DMS153 (cell line): ENCODE results near the gene PDE4B.

Experiments
- DNase-seq: peaks from one replicate; lab custom pipeline; 2025; lab: John Stamatoyannopoulos, UW

The PDE4B gene

DNA sequence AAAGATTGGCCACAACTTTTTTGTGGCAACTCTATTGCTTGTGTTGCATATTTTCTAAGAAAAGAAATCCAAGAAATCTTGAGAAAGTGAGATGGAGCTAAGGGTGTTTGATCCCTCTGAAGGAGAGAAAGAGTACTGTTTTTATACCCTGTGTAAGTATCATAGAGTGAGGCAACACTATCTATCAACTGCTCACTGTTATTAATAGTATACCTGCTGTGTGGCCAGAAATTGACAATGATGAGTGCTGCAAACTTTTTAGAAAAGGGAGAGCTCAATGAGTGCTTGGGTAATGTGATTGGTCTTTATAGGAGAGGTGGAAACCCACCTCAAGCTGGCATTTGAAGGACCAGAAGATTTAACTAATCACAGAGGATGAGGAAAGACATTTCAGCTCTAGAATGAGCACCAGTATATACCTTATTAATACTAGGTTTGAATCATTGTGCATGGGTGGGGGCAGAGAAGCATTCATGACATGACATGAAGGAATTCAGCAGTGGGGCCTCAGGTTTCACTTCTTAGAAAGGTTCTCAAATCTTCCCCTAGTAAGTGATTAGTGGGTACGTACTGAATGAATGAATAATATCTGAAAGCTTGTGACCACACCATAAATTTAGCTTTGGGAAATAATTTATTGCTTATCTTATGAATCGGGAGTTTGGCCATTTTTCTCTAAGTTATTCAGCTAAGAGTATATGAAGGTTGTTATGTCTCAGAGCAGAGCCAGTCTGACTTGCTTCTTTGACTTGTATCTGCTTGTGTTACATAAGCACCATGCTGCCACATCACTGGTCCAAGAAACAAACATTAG, 572.1 kb downstream of the PDE4B start:
- no peak for DNase-seq

DNA sequence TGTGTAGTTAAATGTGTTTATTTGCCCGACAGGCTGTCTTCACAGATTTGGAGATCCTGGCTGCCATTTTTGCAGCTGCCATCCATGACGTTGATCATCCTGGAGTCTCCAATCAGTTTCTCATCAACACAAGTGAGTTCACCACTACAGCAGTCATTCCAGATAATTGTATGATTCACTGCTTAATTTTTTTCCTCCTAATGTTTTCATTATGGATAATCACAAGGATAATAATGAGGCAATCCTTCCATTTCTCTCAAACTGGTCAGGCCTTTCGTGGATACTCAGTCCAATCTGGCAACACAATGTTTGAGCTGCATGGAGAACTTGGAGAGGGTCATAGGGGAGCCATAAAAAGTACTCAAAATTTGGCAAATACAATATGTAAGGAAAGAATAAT, 572.9 kb downstream of the PDE4B start:
- no peak for DNase-seq

DNA sequence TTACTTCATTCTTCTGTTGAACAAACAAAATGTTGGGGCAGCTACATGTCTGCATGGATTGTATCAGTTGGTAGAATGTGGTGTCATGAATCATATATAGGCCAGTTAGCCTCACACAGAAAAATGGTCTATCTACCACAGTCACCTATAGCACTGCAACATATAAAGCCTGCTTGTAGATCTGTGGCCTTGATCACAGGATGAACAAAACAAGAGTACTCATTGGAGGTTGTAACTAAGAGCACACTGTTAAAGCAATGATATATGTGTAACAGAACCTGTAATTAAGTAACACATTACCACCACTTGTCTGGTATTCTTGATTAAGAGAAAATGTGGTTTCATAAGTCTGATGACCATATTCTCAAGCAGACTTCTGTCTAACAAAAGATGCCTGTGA, 573.9 kb downstream of the PDE4B start:
- DNase-seq, result no peak

DNA sequence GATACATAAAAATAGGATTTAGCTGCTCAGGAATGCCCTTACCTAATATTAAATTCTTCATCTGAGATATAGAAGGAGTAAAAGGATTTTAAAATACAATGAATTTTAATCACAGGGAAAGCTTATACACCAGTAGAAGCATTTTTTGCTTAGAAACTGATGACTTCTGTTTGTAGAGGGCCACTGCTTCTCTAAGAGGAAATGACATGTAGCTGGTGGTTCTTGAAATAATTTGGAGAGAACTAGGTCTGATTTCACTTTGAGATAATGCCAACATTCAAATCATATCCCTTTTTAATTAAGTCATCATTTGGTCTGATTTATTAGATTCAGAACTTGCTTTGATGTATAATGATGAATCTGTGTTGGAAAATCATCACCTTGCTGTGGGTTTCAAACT, 574.7 kb downstream of the PDE4B start:
- no peak for DNase-seq

DNA sequence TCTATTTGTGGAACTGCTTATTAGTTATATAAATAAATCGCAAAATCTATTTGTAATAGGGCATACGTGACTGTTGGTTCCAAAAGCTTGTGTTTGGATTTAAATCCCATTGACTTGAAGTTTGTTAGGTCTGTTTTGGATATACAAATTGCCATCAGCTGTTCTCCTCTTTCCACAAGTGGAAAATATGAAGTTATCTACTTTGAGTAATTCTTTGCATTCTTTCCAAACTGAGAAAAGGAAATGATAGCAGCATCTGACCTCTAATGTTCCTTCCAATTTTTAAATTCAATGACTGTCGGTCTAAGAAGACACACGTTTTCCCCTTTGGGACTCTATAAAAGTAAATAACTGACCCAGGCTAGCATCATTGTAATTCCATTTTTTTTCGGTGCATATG, 575.6 kb downstream of the PDE4B start:
- DNase-seq, result no peak

DNA sequence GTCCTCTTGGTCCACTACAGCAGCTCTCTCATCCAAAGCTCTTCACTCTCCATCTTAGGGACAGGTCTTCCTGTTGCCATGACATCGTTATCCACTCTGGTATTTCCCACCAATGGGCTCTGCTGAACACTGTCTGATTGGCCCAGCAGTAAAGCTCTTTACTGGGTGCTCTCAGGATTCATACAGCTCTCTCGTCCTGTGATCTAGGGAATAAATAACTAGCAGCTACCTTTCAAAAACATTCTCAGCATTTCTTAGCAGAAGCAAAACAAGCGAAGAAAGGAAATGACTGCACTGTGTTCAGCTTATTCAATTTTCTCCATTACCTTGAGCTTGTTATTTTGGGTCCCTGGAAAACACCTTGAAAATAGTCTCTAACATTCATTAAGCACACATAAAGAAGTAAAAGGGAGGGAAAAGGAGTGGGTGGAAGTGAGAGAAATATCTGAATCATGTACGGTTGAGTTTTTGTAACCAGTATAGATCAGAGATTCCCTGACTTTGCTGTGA, 577.8 kb downstream of the PDE4B start:
- DNase-seq, result no peak

DNA sequence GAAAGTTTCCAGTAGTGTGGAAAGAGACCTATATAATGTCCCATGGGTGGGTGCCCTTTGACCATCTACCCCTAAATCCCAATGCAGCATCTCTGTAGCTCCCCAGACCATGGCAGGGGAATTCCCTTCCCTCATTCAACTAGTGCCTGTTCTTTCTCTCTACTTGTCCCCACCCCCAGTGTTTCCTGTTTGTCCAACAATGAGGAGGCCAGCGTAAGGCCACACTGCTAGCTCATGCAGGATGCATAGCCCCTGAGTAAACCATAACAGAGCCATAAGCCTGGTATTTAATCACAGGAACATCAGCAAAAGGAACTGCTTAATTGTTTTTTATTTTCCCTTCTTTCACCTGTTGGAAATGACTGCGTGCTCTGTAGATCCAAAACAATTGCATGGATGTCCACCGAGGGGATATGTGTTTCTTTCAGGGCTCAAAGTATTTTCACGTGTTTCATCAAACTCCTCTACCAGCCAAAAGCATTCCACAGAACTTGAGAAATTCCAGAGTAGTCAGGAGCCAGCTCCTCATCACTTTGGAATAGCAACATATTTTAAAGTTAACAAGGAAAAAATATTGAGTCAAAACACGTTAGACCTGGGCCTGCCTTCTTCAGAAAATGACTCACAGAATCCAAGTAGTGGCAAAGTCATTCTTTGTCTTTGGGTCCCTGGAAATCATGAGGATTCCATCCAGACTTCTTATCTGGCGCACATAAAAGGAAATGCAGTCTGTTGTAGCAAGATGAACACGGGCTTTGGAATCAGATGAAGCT, 578.7 kb downstream of the PDE4B start:
- DNase-seq, result peak; percentile 43

DNA sequence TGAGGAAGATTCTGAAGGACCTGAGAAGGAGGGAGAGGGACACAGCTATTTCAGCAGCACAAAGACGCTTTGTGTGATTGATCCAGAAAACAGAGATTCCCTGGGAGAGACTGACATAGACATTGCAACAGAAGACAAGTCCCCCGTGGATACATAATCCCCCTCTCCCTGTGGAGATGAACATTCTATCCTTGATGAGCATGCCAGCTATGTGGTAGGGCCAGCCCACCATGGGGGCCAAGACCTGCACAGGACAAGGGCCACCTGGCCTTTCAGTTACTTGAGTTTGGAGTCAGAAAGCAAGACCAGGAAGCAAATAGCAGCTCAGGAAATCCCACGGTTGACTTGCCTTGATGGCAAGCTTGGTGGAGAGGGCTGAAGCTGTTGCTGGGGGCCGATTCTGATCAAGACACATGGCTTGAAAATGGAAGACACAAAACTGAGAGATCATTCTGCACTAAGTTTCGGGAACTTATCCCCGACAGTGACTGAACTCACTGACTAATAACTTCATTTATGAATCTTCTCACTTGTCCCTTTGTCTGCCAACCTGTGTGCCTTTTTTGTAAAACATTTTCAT, 579.9 kb downstream of the PDE4B start:
- DNase-seq, result no peak

DNA sequence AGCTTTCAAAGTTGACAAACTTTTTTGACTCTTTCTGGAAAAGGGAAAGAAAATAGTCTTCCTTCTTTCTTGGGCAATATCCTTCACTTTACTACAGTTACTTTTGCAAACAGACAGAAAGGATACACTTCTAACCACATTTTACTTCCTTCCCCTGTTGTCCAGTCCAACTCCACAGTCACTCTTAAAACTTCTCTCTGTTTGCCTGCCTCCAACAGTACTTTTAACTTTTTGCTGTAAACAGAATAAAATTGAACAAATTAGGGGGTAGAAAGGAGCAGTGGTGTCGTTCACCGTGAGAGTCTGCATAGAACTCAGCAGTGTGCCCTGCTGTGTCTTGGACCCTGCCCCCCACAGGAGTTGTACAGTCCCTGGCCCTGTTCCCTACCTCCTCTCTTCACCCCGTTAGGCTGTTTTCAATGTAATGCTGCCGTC, 580.5 kb downstream of the PDE4B start:
- no peak for DNase-seq

DNA sequence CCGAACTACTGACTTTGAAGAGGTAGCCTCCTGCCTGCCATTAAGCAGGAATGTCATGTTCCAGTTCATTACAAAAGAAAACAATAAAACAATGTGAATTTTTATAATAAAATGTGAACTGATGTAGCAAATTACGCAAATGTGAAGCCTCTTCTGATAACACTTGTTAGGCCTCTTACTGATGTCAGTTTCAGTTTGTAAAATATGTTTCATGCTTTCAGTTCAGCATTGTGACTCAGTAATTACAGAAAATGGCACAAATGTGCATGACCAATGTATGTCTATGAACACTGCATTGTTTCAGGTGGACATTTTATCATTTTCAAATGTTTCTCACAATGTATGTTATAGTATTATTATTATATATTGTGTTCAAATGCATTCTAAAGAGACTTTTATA, 581.5 kb downstream of the PDE4B start:
- DNase-seq, result no peak

DNA sequence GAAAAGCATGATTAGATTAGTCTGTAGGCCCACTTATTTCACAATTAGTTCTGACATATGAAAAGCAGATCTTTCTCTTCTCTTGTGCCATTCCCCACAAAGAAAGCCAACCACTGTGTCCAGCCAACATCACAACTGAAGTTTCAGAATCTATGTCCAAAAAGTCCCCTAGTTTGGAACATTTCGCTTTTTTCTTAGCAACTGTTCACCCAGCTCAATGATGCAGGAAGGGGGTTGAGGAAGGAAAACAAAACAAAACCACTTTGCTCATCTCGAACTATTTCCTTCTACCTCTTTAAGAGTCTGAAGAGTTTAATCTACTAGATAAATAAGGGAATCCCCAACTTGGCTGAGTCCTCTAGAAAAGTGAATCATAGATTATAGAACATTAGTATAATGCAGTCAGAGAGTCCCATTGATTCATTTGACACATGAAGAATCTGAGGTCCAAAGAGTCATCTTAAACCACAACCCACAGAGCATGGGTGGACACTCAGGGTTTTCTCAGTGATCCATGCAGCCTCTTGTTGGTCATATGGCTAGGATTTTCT, 581.9 kb downstream of the PDE4B start:
- DNase-seq, result no peak

DNA sequence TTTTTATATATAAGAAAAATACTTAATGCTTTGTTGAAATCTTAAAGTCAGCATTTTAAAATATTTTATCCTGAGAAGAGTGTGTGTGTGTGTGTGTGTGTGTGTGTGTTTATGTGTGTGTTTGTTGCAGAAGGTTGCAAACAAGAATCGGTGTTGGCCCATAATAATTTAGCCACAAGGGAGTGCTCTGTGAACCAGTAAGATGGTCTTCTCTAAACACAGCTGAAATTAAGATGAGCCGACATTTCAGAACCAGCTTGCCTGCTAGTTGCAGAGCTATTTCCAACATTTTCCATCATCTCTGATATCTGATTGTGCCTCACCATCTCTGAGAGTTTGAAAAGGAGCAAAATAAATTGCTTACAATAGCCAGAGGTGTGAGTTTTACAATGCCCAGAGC, 582.4 kb downstream of the PDE4B start:
- DNase-seq, result no peak

DNA sequence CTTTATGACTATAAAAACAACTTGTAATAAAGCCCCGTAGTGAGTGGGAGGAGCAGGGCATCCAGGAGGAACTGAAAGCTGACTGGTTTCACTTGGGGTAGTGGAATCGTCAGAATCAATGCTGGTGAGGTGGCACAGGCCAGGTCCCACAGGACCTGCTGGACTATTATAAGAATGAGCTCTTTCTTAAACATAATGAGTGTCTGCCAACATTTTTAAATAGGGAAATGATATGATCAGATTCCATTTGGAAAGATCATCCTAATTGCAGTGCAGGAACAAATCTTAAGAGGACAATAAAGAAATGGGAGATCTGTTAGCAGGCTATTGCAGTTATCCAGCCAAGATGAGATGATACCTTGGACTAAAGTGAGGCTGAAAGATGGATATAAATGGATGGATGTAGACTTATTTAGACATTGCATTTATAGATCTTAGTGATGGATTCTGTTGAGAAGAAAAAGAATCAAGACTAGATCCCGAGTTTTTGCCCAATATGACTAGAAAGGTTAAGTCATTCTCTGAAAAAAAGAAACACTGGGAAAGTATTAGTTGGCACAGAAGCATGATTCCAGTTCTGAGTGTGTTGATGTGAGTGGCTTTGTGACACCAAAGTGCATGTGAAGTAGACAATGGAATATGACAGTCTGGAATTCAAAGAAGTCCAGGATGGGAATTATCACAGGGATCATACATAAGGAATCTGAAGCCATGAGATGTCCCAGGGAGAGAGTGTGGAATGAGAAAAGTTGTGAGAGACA, 587.9 kb downstream of the PDE4B start:
- no peak for DNase-seq

DNA sequence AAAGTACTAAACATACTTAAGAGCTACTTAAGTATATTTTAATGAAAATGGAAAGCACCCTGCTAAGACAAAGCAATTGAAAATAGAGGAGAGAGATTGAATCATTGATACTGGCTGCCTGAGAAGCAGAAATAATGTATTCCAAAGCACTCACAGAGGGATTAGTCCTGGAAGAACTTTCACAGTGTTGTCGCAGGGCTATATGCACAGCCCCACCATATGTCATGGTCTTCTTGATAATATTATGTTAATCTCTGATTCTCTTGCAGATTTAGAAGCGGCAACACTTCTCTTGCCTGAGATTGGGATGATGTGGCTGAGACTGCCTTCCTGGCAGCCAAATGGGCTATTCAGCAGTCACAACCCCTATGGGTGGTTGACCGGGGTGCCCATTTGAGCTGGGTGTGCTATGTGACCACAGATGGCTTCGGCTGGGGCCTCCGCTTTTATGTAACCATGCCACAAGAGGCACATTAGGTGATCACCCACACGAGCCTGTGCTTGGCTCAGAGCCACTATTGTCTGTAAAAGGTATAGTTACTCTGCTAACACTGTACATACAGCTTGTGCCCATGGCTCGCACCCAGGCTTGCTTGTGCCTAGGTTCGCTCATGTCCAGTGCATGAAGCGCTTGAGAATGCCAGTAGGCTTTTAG, 589.1 kb downstream of the PDE4B start:
- no peak for DNase-seq

DNA sequence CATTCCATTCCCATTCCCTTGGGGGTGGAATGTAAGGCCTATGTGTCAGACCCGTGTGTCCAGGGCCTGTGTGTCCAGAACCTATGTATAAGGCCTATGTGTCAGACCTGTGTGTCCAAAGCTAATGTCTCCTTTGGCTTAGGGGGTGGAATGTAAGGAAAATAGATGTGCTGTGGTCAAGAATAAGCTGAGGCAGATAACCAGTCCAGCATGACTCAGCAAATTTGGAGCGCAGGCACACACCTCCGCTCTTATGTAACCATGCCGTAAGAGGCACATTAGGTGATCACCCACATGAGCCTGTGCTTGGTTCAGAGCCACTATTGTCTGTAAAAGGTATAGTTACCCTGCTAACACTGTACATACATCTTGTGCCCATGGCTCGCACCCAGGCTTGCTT, 590.5 kb downstream of the PDE4B start:
- DNase-seq, result no peak

DNA sequence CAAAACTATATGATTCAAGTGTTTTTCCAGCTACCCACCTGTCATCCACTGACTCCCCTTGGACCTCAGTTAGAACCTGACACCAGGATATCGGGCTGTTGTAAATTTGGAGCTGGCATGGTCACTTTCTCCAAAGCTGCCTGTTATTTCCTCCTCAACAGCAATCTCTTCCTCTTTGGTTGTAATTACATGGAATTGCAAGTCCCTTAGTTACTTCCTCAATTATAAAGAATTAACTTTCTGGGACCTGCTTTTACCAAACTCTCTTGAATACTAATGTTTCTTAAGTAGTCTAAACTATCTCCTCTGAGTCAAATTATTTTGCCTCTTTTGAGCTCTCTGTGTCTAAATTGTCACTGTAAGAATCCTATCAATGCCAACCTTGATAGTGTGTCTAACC, 590.9 kb downstream of the PDE4B start:
- DNase-seq, result no peak

DNA sequence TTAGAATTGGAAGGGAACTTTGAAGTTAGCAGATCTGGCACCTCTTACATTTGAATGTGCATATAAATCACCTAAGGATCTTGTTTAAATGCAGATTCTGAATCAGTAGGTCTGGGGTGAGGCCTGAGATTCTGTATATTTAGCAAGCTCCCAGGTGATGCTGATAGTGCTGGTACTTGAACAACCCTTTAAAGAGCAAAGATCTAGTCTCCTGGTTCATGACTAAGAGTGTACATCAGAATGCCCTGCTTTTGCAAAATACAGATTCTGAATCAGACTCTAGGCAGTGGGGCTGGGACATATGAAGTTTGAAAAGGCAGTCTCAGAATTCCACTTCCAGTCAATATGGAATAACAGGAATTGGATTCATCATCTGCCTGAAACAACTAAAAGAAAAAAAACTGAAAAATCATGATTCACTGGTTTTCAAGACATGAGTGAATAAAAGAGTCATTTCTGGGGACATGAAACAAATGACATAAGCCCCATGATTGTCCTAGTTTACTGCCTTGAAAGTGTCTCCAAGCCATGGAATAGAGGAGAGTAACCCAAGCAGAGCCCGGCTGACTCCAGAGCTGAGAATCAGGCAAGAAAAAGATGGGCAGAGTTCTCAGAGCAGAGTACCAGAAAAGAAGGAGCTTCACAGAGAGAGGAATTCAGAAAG, 591.7 kb downstream of the PDE4B start:
- DNase-seq, result no peak

DNA sequence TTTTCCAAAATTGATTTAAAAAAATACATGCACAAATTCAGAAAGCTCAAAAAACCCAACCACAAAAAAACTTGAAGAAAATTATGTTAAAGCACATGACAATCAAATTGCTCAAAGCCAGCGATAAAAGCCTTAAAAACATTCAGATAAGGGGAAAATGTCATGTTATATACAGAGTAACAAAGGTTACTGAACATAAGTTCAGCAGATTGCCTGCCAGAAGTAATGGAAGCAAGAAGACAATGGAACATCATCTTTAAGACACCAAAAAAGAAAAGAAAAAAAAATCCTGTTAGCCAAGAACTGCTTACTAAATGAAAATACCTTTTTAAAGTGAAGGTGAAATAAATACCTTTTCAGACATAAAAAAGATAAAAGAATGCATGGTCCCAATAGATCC, 594.0 kb downstream of the PDE4B start:
- DNase-seq, result no peak

DNA sequence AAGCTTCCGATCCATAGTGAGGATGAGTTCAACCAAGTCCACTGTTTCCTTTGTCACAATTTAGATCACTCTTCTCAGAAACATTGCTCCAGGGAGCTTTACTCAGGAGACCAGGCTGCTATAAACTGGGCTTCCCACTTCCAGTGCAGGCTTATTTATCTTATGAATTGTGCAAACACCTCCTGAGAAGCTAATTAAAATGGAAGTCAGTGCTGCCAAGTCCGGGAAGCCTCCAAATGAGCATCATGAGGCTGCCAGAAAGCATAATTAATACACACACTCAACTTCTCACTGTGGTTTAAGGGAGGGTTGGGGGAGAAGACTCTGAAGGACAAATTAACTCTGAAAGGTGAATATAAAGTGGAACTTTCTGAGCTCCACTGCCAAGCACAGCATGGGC, 596.2 kb downstream of the PDE4B start:
- DNase-seq, result no peak

DNA sequence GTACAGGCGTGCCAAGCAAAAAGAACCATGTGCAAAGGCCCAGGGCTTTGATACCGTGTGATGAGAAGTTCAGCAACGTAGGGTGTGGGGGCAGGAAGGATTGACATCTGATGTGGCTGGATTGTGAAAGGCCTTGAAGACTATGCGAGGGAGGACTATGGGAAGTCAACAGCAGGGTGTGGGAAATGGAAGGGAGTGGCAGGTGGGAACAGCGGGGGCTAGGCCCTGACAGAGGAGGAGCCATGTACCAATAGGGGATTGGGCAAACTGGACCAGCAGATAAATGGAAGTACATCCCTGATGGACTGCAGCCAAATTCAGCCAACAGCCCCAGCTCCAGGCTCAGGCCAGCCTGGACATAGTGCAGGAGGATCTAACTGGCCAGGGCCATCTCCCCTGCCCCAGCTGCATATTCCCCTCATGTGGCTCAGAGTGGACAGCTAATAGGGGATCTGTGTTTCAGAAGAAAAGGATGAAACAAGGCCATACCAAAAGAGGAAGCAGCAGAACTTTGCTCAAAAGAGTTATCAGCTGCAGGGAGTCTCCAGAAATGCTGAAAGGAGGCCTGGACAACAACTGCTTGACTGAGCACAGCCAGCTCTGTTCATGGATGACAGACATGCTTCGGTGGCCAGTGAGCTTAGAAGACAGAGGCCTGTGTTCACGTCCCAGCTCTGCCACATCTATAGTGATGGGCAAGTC, 601.0 kb downstream of the PDE4B start:
- no peak for DNase-seq
